HG03175 (cell line): Measurements from ENCODE around the gene NTHL1.
A peak's percentile ranks its signal among the peaks of the same experiment; 100 is the strongest.

Source experiments
- ATAC-seq: cut with Tn5 transposase; IDR thresholded peaks from one replicate; pipeline ENCODE4 v1.9.1; 2021; ENCODE audit warnings: mild to moderate bottlenecking, moderate library complexity; ENCODE audit not compliant: unreplicated experiment

The NTHL1 gene

GRCh38 chr16:2047330-2048115 lies at the start of gene NTHL1, which contains the start of gene TSC2:
TSS of gene NTHL1 (minus strand) at chr16:2047834. CDS start at chr16:2047823, 11 bp downstream.
TSS of gene TSC2 (plus strand) at chr16:2047985. CDS start at chr16:2048616, 631 bp downstream.
- ATAC-seq = peak; percentile 91

- ATAC-seq = no peak
Measured at GRCh38 chr16:2096853-2097595, 49.4 kb upstream of the NTHL1 start.

- no peak for ATAC-seq
Measured at GRCh38 chr16:2095918-2096582, 48.4 kb upstream of the NTHL1 start.

GRCh38 chr16:2095315-2095853 lies 47.8 kb upstream of the NTHL1 start:
- no peak for ATAC-seq

- no peak for ATAC-seq
Measured at GRCh38 chr16:2093793-2094192, 46.2 kb upstream of the NTHL1 start.

- no peak for ATAC-seq
Measured at GRCh38 chr16:2092866-2093265, 45.2 kb upstream of the NTHL1 start.

GRCh38 chr16:2092256-2092620 lies 44.6 kb upstream of the NTHL1 start:
- no peak for ATAC-seq

- ATAC-seq = no peak
Measured at GRCh38 chr16:2091547-2092255, 44.1 kb upstream of the NTHL1 start.

GRCh38 chr16:2090777-2091546 lies 43.3 kb upstream of the NTHL1 start:
- no peak for ATAC-seq

- no peak for ATAC-seq
Measured at GRCh38 chr16:2090481-2090776, 42.8 kb upstream of the NTHL1 start.

- no peak for ATAC-seq
Measured at GRCh38 chr16:2089706-2090480, 42.3 kb upstream of the NTHL1 start.

GRCh38 chr16:2088759-2089358 lies 41.2 kb upstream of the NTHL1 start:
- no peak for ATAC-seq

- no peak for ATAC-seq
Measured at GRCh38 chr16:2087748-2088631, 40.4 kb upstream of the NTHL1 start.

- no peak for ATAC-seq
Measured at GRCh38 chr16:2086812-2087747, 39.4 kb upstream of the NTHL1 start.

GRCh38 chr16:2086106-2086742 lies 38.6 kb upstream of the NTHL1 start:
- no peak for ATAC-seq

GRCh38 chr16:2085669-2086068 lies 38.0 kb upstream of the NTHL1 start:
- ATAC-seq = no peak
